Ovary (tissue), 3 donors: ENCODE results near the gene CERT1.

ENCODE experiments used
- EP300 ChIP-seq: sonication (generic); formaldehyde crosslinking; IDR thresholded peaks from one replicate; pipeline ENCODE4 v1.6.1; 2017; ENCODE audit warnings: antibody characterized with exemption
- POLR2A ChIP-seq: fragments of 450-650 bp; IDR thresholded peaks from one replicate; pipeline ENCODE4 v1.6.1; 2017; ENCODE audit warnings: antibody characterized with exemption, mild to moderate bottlenecking, moderate library complexity
- TF ChIP-seq, protein P1 (sequence below), 3 donors: fragments of 450-650 bp in 2 of 3; fragments of 200-600 bp in 1 of 3; IDR thresholded peaks; one replicate each; pipeline versions ENCODE4 v1.5.1 to v1.8.0; 2016 to 2022; ENCODE audit warnings: antibody characterized with exemption in 3 of 3, mild to moderate bottlenecking in 1 of 3
- donor health status: DM: no; HTN: no; CAD: no.

GRCh38 chr5:75509546-75509945 lies 1.9 kb downstream of the CERT1 start:
- TF ChIP-seq, protein P1, sequence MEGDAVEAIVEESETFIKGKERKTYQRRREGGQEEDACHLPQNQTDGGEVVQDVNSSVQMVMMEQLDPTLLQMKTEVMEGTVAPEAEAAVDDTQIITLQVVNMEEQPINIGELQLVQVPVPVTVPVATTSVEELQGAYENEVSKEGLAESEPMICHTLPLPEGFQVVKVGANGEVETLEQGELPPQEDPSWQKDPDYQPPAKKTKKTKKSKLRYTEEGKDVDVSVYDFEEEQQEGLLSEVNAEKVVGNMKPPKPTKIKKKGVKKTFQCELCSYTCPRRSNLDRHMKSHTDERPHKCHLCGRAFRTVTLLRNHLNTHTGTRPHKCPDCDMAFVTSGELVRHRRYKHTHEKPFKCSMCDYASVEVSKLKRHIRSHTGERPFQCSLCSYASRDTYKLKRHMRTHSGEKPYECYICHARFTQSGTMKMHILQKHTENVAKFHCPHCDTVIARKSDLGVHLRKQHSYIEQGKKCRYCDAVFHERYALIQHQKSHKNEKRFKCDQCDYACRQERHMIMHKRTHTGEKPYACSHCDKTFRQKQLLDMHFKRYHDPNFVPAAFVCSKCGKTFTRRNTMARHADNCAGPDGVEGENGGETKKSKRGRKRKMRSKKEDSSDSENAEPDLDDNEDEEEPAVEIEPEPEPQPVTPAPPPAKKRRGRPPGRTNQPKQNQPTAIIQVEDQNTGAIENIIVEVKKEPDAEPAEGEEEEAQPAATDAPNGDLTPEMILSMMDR (IDR thresholded peaks at IDR 0.05): no peak
- TF ChIP-seq EP300: no peak
- no peak for TF ChIP-seq POLR2A
